ENCODE results near the gene CHRM2. TPM values are rescaled to one million over a fixed set of nuclear protein-coding genes. Genes with fewer than 3 reads are reported as not detected.
A peak's percentile ranks its signal among the peaks of the same experiment; 100 is the strongest.

Gene CHRM2
- total and polyA plus RNA-seq, 2 experiments from 2014 or later, result 0.21 to 0.35 TPM

DNA sequence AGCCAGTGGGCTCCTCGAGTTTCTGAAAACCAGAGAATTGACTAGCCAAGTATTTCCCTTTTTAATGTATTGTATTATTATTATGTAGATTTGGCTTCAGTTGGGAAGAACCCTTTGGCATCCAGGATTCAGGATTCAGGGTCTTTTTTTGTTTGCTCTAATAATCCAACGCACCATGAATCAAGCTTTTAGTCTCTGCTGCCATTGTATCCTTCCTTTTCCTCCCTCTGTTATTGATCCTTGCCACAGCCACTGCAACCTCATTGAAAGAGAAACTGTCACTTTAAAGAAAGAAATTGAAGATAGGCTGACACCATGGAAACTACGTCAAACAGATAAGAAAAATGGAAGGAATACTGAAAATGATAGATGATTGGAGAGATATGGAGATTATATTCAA is 150.0 kb downstream of the CHRM2 start:
- Histone ChIP-seq H3K27me3 (ENCODE audit: insufficient read depth) (no peaks in the 10 kb centered on the region), H3K9me2 (ENCODE audit: insufficient read depth) (0 out of 2 replicates have a peak, but pooled peaks cover 10% of the 10 kb centered on the region), H3K36me3 (ENCODE audit: insufficient read depth) (no peaks in the 10 kb centered on the region), H4K20me1 (replicated peaks; ENCODE audit: insufficient read depth) (no peaks in the 10 kb centered on the region), H3F3A (replicated peaks; ENCODE audit: low read depth) (no peaks in the 10 kb centered on the region), H2AFZ (no peak overlapping the region), H3K79me2 (replicated peaks; ENCODE audit: insufficient read depth) (no peaks in the 10 kb centered on the region), H3K4me1 (ENCODE audit: insufficient read depth) (peaks cover 12% of the 10 kb centered on the region), H3K4me2 (0 out of 2 replicates have a peak overlapping the region, but pooled peaks have one; percentile 3), H3K4me3 (no peak overlapping the region), H3K27ac (ENCODE audit: low read depth) (peak overlapping the region; percentile 36; the same call in 1 of the 2 replicates)
- H3K4me3 Mint-ChIP-seq, result no peak overlapping the region
- H3K27ac Mint-ChIP-seq, result peak overlapping the region; percentile 29; the same call in 1 of the 2 replicates
- ATAC-seq, result peak; percentile 67
- no peaks in the 10 kb centered on the region for H3K27me3 Mint-ChIP-seq (ENCODE audit: insufficient read depth, low read depth, poor library complexity)
- H3K36me3 Mint-ChIP-seq (ENCODE audit: low read depth), result no peaks in the 10 kb centered on the region
- H3K4me1 Mint-ChIP-seq, result peaks cover 15% of the 10 kb centered on the region
- no peak for TF ChIP-seq ZNF331 (CRISPR knock-in tag; IDR thresholded peaks at IDR 0.05; ENCODE audit: low read depth)
- no peak for TF ChIP-seq EZH2 (IDR thresholded peaks at IDR 0.05; ENCODE audit: low read depth, unreplicated experiment)
- H3K9me3 Mint-ChIP-seq, result no peaks in the 10 kb centered on the region
- DNase-seq (ENCODE audit: low spot score), result peak; percentile 17

GRCh38 chr7:137020351-137020750 is 151.9 kb downstream of the CHRM2 start:
- Histone ChIP-seq H3K36me3 (ENCODE audit: insufficient read depth) (no peaks in the 10 kb centered on the region), H3K9me2 (ENCODE audit: insufficient read depth) (0 out of 2 replicates have a peak, but pooled peaks cover 4% of the 10 kb centered on the region), H3K79me2 (replicated peaks; ENCODE audit: insufficient read depth) (no peaks in the 10 kb centered on the region), H3K4me3 (no peak overlapping the region), H3K27ac (ENCODE audit: low read depth) (no peak overlapping the region), H3K4me2 (no peak overlapping the region), H3K4me1 (ENCODE audit: insufficient read depth) (peaks cover 12% of the 10 kb centered on the region), H3K27me3 (ENCODE audit: insufficient read depth) (no peaks in the 10 kb centered on the region), H3F3A (replicated peaks; ENCODE audit: low read depth) (no peaks in the 10 kb centered on the region), H4K20me1 (replicated peaks; ENCODE audit: insufficient read depth) (no peaks in the 10 kb centered on the region), H2AFZ (no peak overlapping the region)
- Mint-ChIP-seq H3K27me3 (ENCODE audit: insufficient read depth, low read depth, poor library complexity) (no peaks in the 10 kb centered on the region), H3K27ac (no peak overlapping the region), H3K4me3 (no peak overlapping the region), H3K9me3 (no peaks in the 10 kb centered on the region), H3K36me3 (ENCODE audit: low read depth) (no peaks in the 10 kb centered on the region), H3K4me1 (peaks cover 15% of the 10 kb centered on the region)
- DNase-seq (ENCODE audit: low spot score) (no peak), ATAC-seq (no peak)
- TF ChIP-seq STAT1 (IDR thresholded peaks at IDR 0.05; ENCODE audit: unreplicated experiment) (no peak), EZH2phosphoT487 (IDR thresholded peaks at IDR 0.05; ENCODE audit: unreplicated experiment) (no peak), JUNB (IDR thresholded peaks at IDR 0.05; ENCODE audit: unreplicated experiment) (no peak), ZNF331 (CRISPR knock-in tag; IDR thresholded peaks at IDR 0.05; ENCODE audit: low read depth) (no peak), NANOG (IDR thresholded peaks at IDR 0.05; ENCODE audit: borderline replicate concordance) (no peak), EZH2 (IDR thresholded peaks at IDR 0.05; ENCODE audit: low read depth, unreplicated experiment) (no peak), ZNF114 (CRISPR knock-in tag; IDR thresholded peaks at IDR 0.05) (no peak)
- TF ChIP-seq, protein P1, sequence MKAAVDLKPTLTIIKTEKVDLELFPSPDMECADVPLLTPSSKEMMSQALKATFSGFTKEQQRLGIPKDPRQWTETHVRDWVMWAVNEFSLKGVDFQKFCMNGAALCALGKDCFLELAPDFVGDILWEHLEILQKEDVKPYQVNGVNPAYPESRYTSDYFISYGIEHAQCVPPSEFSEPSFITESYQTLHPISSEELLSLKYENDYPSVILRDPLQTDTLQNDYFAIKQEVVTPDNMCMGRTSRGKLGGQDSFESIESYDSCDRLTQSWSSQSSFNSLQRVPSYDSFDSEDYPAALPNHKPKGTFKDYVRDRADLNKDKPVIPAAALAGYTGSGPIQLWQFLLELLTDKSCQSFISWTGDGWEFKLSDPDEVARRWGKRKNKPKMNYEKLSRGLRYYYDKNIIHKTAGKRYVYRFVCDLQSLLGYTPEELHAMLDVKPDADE (IDR thresholded peaks at IDR 0.05), result no peak
- TF ChIP-seq, protein P2, sequence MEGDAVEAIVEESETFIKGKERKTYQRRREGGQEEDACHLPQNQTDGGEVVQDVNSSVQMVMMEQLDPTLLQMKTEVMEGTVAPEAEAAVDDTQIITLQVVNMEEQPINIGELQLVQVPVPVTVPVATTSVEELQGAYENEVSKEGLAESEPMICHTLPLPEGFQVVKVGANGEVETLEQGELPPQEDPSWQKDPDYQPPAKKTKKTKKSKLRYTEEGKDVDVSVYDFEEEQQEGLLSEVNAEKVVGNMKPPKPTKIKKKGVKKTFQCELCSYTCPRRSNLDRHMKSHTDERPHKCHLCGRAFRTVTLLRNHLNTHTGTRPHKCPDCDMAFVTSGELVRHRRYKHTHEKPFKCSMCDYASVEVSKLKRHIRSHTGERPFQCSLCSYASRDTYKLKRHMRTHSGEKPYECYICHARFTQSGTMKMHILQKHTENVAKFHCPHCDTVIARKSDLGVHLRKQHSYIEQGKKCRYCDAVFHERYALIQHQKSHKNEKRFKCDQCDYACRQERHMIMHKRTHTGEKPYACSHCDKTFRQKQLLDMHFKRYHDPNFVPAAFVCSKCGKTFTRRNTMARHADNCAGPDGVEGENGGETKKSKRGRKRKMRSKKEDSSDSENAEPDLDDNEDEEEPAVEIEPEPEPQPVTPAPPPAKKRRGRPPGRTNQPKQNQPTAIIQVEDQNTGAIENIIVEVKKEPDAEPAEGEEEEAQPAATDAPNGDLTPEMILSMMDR (conservative IDR thresholded peaks at IDR 0.05; ENCODE audit: low read depth in 2 of 2), result no peak
- TF ChIP-seq, protein P3, sequence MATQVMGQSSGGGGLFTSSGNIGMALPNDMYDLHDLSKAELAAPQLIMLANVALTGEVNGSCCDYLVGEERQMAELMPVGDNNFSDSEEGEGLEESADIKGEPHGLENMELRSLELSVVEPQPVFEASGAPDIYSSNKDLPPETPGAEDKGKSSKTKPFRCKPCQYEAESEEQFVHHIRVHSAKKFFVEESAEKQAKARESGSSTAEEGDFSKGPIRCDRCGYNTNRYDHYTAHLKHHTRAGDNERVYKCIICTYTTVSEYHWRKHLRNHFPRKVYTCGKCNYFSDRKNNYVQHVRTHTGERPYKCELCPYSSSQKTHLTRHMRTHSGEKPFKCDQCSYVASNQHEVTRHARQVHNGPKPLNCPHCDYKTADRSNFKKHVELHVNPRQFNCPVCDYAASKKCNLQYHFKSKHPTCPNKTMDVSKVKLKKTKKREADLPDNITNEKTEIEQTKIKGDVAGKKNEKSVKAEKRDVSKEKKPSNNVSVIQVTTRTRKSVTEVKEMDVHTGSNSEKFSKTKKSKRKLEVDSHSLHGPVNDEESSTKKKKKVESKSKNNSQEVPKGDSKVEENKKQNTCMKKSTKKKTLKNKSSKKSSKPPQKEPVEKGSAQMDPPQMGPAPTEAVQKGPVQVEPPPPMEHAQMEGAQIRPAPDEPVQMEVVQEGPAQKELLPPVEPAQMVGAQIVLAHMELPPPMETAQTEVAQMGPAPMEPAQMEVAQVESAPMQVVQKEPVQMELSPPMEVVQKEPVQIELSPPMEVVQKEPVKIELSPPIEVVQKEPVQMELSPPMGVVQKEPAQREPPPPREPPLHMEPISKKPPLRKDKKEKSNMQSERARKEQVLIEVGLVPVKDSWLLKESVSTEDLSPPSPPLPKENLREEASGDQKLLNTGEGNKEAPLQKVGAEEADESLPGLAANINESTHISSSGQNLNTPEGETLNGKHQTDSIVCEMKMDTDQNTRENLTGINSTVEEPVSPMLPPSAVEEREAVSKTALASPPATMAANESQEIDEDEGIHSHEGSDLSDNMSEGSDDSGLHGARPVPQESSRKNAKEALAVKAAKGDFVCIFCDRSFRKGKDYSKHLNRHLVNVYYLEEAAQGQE (IDR thresholded peaks at IDR 0.05; ENCODE audit: unreplicated experiment), result no peak
